Measurements from ENCODE around the gene COL1A1.

DNA sequence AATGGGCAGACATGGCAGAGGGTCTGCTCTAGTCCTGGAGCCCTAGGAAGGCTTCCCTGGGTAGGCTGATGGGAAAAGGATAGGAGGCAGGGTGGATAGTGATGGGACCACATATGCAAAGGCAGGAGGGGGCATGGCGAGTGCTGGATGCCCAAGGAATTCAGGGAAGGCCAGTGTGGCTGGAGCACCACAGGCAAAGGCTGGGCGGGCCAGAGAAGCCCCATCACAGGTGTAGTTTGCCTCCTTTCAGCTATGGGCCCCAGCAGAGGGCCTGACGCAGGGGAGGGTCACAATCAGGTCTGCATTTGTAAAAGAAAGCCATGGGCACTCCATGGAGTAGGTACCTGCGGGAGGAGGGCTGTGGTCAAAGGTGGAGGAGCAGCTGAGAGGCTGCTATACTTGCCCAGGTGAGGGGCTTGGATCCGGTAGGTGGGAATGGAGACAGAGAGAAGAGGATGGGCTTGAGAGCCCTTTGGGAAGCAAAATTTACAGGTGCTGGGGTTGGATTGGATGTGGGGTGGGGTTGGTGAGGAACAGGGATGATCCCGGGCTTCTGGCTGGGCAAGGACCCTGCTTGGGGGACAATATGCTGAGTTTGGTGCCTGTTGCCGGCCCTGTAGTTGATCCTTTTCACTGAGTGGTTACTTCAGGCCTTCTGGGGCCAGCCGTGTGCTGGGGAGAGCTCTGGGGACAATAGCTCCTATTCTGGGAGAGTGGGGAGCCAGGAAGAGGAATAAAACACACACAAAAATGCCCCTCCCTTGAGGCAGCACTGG lies 6.5 kb upstream of the COL1A1 start:
- TF ChIP-seq POLR2A (IDR thresholded peaks at IDR 0.05; ENCODE audit: low read length) = no peak
- no peak for TF ChIP-seq GATA1 (IDR thresholded peaks at IDR 0.05; ENCODE audit: low read depth, low read length)

Measured in erythroblast (primary cell).